ENCODE results near the gene ITGB2.
A peak's percentile ranks its signal among the peaks of the same experiment; 100 is the strongest.

Gene ITGB2

DNA sequence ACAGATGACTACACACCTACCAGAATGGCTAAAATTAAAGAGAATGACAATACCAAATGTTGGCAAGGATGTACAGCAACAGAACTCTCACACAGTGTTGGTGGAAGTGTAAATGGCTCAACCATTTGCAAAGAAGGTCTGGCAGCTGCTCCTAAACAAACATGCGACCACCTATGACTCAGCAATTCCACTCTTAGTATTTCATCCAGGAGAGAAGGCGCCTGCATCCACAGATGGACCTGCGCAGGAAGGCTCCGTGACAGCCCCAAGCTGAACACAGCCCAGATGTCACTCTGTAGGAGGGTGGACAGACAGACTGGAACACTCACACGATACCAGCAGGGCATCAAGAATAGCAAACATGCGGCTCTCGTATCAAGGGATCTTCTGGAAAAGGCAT lies 53.9 kb downstream of the ITGB2 start:
- no peak for DNase-seq

DNA sequence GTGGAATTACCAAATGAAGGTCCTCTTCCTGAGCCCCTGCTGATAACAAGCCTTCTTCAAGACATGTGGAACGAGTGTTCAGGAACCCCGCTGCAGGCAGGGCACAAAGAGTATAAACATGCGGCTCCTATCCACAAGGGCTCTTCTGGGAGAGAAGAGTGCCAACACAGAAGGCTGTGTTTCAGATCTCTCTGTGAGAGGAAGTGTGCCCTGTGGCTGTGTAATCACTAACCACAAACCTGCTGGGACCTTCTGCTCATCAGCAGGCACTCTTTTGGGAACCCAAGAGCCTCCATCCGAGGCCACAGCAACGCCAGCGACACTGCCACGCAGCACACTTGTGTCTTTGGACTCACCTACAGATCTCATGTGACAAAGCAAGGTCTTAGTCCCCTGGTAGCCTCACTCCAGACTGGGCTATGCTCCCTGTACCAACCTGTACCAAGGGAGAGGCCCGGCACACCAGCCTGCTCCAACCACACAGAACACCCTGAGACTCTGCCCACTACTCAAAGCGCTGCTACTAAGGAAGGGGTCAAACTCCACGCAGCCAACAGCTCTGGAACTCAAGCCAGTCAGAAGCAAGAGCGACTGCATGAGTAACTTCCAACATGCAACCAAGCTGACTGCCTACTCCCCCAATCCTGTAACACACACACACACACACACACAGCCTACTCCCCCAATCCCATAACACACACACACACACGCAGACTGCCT lies 55.0 kb downstream of the ITGB2 start:
- peak; percentile 68 to 70 for DNase-seq

DNA sequence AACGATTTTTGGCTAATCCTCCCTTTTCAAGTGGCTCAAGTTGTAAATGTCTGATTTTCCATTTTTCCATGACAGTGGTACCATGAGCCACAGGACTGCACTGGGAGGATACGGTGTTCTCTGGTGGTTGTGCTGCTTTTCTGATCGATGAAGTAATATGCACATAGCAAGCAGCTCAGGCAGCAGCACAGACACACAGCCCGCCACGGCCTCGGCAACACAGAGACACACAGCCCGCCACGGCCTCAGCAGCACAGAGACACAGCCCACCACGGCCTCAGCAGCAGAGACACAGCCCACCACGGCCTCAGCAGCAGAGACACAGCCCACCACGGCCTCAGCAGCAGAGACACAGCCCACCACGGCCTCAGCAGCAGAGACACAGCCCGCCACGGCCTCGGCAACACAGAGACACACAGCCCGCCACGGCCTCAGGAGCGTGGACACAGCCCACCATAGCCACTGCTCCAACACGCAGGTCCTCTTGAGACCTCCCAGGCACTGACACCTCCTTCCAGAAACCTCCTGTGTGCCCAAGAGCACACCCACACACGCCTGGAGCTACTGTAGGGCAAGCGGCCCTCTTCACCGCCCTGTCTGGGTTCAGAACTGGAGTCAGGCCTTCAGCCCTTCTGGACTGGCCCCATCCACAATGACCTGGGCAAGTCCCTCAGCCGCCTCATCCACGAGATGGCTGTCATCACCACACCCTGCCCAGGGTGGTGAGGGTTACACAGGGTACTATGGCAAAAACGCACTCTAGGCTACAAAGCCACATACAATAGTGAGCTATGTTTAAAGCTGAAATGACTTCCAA lies 57.6 kb downstream of the ITGB2 start:
- DNase-seq = no peak

DNA sequence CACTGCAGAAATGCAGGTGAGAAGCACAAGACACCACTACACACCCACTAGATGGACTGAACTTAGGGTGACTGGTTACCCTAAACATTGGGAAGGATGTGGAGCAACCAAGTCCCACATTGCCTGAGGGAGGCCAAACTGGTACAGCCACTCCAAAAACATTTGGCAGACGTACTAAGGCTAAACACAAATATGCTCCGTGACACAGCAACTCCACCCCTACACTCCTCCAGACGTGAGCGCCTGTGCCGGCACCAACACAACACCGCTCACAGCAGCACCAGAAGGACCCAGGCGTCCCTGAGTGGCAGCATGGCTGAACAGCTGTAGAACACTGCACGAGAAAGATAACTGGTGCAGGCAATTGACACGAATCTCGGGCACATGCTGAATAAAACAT lies 61.9 kb downstream of the ITGB2 start:
- no peak for DNase-seq

DNA sequence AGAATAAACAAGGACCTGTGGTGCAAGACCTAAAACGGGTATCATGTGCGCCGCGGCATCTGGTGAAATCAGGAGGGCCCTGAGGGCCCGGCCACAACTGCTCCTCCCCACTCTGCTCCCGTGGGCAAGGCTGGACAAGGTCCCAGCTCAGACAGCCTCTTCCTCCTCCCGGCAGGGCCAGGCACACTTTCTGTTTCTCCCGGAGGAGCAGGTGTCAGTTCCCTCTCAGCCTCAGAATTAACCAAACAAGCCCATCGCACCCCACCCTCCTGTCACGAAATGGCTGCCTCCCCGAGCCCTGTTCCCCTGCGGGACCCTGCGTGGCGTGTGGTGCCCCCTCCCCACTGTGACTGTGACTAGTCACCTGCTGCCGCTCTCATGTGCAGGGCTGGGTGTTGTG lies 62.4 kb downstream of the ITGB2 start:
- no peak for DNase-seq

DNA sequence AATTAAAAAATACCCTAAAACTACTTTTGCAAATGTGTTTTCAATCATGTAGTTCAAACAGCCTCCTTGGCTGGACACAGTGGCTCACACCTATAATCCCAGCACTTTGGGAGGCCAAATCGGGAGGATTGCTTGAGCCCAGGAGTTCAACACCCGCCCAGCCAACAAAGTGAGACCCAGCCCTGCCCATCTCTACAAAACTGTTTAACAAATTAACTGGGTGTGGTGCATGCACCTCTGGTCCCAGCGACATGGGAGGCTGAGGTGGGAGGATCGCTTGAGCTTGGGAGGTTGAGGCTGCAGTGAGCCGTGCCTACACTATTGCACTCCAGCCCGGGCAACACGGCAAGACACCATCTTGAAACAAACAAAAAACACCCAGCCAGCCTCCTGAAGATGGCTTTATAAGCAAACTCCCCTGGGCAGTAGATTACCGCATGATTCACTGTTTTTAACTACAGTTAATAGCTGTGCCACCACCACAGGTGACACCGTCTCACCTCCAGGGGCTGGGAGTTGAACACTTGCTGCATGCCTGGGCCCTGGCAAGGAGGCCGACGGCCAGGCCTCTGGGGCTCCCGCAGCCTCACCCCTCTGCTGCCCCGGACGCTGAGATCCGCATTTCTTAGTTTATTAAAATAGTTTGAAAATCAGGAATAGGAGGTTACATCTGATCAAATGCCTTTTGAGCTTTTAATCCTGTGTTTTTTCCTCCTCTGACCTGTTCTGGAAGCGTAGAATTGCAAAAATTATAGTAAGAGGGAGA lies 63.4 kb downstream of the ITGB2 start:
- DNase-seq = no peak

DNA sequence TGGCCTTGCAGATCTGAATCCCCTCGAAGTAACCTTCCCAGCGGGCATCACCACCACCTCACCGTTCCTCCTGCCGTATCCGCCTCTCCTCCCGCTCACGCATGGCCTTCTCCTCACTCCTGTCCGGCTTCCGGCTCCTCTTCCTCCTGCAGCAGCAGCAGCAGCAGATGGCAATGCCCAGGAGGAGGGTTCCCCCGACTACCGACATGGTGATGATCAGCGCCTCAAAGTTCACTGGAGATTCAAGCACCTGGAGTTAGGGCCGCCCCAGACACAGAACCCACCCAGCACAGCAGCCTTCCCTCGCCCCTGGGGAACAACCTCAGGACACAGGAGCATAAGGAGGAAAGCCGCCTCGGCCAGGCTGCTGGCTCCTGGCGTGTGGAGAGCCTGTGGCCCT lies 64.6 kb downstream of the ITGB2 start:
- DNase-seq = no peak

DNA sequence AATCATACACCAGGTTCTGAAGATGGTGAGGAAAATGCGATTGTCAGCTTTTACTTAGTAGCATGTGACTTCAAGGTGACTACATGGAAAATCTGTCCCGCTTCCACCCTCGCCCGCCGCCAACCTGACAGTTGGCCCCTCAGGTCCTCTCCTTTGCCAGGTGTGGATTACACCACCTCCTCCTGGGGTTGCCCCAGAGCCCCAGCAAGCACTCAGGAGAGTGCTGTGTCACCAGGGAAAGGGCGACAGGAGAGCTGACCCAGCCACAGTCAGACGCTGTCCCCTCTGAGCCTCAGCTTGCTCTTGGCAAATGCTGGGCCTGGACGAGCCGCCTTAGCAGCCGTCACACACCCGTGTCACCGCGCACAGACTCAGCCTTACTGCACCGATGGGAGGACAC lies 65.1 kb downstream of the ITGB2 start:
- no peak for DNase-seq

DNA sequence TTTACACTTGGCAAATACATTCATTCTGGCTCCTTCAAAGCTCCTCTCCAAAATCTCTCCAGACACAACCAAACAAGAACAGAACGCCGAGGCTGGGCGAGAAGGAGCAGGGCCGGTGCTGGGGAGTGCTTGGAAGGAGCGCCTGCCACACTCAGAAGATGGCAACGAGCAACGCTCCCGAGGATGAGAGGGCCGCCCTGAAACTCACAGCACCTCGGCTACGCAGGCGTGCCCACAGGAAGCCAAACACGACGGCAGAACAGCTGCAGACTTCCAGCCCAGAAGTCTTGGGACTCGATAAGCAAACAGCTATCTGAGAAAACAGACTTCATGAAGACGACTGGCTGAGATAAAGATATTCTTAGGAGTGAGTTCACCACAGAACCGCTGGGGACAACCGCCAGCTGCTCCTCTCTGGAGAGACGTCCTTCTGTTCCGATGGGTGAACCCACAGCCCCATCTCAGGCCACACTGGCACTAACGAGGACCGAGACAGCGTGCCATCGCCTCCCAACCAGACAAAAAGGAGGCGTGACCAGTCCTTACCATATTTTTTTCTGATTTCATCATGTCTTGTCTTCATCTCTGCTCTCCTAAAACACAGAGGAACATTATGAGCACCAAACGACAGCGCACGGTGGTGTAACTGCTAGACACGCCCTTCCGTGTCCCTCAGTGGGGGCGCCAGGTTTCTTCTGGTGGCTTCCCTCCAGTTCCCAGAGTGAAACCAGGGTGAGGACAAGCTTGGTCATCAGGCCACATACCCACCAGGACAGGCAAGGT lies 65.8 kb downstream of the ITGB2 start:
- peak in 1 of 2 donors; percentile 16 for DNase-seq

DNA sequence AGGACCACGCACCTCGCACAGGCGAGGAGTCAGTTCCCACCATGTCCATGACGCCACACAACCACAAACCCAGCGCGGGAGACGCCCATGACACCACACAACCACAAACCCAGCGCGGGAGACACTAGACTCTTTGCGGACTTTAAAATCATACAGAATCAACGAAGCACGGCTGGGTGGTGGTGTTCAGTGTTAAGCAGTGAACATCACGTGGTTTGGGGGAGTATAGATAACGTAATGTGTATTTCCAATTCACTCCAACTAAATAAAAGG lies 66.4 kb downstream of the ITGB2 start:
- no peak for DNase-seq

DNA sequence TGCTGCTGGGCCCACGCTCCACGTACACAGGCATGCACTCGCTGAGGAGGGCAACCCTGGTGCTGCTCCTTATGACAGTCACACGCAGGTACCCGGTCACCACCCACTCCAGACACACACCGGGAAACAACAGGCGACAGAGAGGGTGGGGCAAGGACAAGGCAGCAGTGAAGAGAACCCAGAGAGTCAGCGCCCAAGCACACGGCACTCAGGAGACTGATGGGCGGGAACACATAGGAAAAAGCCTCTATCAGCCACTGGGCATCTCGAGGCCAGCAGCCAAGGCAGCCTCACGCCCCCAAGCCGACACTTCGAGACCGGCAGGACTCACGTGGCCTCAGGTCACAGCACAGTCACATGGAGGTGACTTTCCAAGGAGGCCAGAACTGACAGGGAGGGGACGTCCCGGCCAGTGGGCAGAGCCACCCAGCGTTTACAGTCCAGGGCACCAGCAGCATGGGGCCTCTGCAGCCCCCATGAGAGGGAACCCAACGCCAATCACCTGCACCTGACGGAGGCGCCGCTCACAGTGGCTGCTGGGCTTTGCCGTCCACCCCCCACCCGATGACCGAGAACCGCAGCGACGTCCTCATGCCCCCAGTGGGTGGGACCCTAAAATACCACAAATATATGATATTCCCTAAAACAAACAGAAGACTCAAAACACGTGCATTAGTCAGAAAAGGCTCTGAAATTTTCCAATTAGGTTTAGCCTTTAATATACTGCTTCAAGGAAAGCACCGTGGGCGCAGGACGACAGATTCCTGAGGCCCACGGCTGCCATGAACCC lies 66.9 kb downstream of the ITGB2 start:
- no peak for DNase-seq

DNA sequence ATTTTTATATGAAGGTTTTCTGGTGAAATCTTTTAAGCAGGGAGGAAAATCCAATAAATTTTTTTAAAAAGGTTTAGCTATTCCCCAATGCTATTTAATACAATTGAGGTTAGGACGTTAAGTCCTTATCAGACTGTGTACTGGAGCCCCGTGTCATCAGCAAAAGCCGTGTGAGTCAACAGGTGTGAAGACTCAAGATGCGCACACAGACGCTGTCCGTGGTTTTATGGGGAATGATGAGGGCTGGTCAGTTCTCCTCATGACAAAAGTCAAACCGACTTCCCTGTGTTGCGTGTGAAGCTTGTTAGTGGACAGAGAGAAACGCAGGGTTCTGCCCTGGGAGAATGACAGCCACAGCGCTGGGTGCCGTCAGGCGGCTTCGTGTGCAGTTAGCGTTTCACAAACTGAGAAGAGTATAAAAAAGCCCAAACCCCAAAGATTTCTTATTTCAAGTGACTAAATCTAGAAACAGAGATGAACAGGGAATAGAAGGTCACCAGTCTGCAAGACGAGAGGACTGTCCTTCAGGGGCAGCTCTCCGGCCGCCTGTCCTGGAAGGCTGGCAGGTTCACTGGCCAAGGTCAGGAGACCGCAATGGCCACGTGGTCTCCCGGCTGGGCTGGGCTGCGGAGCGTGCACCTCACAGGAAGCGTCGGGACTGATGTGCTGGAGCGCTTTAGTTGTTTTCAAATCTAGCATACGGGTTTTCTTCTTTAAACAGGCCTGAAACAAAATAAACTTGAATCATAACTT lies 69.6 kb downstream of the ITGB2 start:
- no peak for DNase-seq

DNA sequence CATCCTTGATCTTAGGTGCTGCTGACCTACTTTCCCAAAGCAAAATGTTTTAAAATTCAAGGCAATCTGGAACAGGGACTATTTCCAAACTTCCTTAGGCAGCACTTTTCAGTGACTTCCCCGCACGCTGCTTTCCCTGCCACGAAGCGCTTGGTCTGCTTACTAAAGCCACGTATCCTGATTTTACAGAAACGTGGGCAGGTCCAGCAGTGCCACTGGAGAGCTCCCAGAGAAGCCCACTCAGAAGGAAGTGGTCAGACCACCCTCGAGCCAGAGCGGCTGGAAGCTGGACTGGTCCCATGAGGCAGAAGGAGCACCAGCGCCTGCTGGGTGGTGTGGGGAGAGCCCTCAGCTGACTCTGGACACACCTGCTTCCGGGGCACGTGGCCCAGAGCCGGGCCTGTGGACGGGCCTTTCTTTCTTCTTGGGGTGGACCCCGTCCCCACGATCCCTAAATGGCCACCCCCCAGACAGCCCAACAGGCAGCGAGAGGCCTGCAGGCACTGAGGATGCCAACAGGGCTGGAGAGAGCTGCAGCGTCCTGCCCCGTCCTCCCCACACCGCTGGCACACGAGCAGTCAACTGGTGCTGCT lies 70.4 kb downstream of the ITGB2 start:
- no peak for DNase-seq

DNA sequence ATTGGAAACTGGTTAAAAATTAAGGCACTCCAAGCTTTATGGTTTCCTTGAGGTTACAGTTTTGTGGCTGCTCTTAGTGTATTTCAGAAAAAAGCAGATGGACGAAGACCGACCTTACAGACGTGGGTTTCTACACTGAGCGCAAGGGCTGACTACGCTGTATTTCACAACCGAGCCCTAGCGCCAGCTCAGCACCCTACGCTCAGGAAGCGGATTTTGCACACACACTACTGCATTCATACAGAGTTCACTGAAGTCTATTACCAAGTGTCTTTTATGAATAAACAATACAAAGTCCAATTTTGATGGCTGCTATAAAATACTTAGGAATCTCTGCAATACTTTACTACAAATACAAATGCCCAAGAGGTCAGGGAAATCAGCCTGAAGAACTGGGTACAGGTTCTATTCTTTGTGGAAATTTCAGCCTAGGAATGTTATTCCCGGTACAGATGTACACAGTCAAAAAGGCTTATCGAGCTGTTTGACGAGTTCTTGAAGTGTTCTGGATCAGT lies 71.0 kb downstream of the ITGB2 start:
- peak; percentile 75 to 91 for DNase-seq

DNA sequence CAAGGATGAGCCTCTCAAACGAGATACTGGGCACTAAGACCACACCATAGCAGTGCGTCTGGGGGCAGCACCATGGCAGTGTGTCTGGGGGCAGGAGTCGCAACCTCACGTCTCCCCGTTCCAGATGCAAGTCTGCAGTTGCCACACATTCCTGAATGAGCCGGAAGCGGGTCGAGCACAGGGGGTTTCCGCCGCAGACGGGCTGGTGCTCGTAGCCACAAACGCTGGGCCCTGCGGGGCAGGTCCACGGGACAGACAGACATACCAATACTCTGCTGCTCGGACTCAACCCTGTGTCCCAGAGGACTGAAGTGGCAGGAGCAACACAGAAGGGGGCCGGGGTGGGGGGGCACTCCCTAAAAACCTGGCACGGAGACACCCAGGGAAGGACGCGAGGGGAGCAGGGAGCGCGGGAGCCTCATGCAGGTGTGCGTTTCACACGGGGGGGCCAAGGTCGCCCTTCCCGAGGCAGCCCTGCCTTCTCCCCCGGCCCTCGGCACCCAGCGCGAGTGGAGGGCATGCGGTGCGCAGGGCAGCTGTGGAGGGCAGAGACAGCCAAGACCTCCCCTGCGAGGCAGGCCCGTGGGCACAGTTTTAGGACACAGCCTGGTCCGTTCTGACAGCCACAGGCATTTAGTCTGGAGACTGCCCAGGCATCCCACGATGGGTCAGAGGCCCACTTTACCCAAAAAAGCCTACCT lies 71.7 kb downstream of the ITGB2 start:
- no peak for DNase-seq

DNA sequence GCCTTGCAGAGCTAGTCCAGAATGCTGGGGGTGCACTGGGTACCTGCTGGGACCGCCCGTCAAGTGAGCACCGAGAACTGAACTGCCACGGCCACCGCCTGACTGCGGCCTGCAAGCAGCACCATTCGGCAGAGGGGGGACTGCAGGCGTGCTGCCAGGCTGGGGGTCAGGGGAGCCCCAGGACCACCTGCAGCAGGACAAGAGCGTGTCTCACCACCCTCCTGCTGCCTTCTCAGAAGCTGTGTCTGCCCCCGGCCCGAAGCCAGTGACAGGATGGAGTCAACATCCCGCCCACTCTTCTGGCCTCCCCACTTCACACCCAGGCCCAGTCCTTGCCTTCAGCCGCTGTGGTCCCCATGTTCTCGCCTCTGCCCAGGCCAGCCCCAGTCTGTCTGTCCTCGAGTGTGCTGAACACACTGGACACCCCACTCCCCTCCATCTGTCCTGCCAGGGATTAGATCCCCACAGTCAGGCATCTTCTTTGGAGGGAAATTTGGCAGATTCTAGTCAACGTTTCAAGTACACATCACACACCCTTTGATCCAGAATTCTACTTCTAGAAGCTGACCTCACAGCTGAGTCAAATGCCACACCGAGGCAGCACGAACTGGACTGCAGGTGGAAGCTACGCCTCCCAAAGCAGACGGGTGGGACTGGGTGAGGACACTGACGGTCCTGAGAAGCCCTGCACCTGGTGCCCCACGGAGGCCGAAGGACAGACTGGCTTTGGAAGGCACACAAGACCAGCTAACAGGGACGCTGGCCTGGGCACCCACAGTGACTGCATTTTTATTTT lies 73.2 kb downstream of the ITGB2 start:
- no peak for DNase-seq

DNA sequence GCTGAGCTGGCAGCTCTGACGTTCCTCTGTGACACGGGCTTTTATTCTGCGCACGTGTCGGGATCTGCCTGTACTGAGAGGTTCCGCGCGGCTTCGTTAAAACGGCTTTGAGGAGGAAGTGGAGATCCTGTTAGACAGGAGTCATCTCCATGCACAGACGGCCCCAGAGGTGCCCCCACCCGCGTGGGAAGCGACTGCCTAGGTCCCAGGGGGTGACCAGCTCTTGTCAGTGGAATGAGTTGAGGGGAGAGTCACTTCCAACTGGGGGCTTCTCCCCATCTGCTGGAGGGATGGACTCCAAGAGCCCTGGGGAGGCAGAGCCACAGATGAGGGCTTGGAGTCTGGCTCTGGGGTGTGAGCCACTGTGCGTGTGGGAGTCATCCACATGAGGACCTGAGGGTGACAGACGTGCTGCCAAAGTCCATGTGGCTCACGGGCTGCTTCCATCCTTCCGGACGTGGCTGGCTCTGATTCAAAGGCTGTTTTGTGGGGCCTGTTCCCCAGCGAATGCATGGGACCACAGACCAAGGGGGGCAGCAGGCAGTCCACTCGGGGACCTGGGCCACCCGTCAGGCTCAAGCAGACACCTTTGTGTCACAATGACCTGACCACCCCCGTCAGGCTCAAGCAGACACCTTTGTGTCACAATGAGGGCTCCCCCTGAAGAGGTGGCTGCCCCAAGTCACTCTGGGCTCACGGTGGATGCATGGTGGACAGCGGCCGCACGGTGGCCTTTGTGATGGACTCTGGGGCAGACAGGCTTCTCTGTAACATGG lies 74.0 kb downstream of the ITGB2 start:
- peak; percentile 64 to 71 for DNase-seq

DNA sequence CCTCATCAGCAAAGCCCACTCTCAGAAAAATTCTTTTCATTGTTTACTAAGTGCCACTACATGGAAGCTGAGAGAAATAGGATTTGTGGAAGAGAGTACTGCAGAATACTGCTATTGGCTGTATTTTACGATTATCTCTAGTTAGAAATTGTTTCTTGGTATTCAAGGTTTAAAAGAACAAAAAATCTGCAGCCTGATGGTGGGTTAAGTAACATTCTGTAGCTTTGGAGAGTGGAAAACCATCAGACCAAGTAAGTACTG lies 74.5 kb downstream of the ITGB2 start:
- DNase-seq = no peak

Measured in inflammatory macrophage (primary cell).